Erythroblast (primary cell): ENCODE results near the gene PLAAT2.

ENCODE experiments used
- GATA1 ChIP-seq: IDR thresholded peaks from 2 replicates; pipeline ENCODE4 v1.6.1; 2011; ENCODE audit warnings: low read depth, mild to moderate bottlenecking, control low read depth, low read length, moderate library complexity
- POLR2A ChIP-seq: IDR thresholded peaks from 2 replicates; pipeline ENCODE4 v1.6.1; 2011; ENCODE audit warnings: mild to moderate bottlenecking, low read length

DNA sequence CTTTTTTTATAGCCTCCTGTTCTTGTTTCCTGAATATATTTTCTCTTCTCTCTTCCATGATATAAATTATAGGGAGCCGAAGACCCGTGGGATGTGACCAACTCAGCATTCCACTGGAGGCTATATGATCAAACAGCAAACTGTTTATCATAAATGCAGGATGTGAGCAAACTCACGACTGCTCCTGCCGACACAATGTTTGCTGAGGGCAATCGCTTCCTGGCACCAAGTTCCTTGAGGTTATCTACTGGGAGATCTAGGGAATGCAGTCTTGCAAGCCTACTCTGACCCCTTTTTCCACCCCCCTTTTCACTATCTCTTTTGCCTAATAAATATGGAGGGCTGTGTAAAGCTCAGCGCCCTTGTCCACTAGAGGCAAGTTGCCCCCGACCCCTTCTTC, 40.0 kb downstream of the PLAAT2 start:
- TF ChIP-seq POLR2A (no peak), GATA1 (no peak)
